Measurements from ENCODE around the gene GABBR1.
"Not testable (repeated sequence)": the region's sequence is repeated elsewhere in the genome, so short reads cannot be mapped to it uniquely, and the experiment has no call there.

GABBR1 gene

GRCh38 chr6:29632789-29633533, at the start of gene GABBR1:
Gene GABBR1, minus strand, starts transcription at chr6:29633183. Its CDS starts 798 bp downstream, at chr6:29632385.
- peak; percentile 85 for DNase-seq

- DNase-seq, result no peak
These were observed 48.8 kb upstream of the GABBR1 start for GRCh38 chr6:29681811-29682210.

GRCh38 chr6:29680904-29681303, 47.9 kb upstream of the GABBR1 start, which contains the start of gene ZFP57:
Gene ZFP57, minus strand, starts transcription at chr6:29681152. Its CDS starts 4,149 bp downstream, at chr6:29677003.
- no peak for DNase-seq

GRCh38 chr6:29680416-29680815, 47.4 kb upstream of the GABBR1 start:
- no peak for DNase-seq

- DNase-seq, result no peak
These were observed 47.0 kb upstream of the GABBR1 start for GRCh38 chr6:29679962-29680361.

- no peak for DNase-seq
These were observed 45.1 kb upstream of the GABBR1 start for GRCh38 chr6:29678114-29678513.

- DNase-seq, result no peak
These were observed 44.1 kb upstream of the GABBR1 start for GRCh38 chr6:29676981-29677601.

- no peak for DNase-seq
These were observed 42.6 kb upstream of the GABBR1 start for GRCh38 chr6:29675561-29675960.

GRCh38 chr6:29674008-29674407, 41.0 kb upstream of the GABBR1 start:
- no peak for DNase-seq

- no peak for DNase-seq
These were observed 40.2 kb upstream of the GABBR1 start for GRCh38 chr6:29673161-29673560.

GRCh38 chr6:29672116-29672515, 39.1 kb upstream of the GABBR1 start:
- not testable (repeated sequence) for DNase-seq

- DNase-seq, result no peak
These were observed 38.0 kb upstream of the GABBR1 start for GRCh38 chr6:29671026-29671425.

GRCh38 chr6:29667158-29667557, 34.2 kb upstream of the GABBR1 start:
- no peak for DNase-seq

GRCh38 chr6:29666826-29667130, 33.8 kb upstream of the GABBR1 start:
- DNase-seq, result no peak

GRCh38 chr6:29665942-29666825, 33.2 kb upstream of the GABBR1 start:
- no peak for DNase-seq

GRCh38 chr6:29663300-29664042, 30.5 kb upstream of the GABBR1 start:
- DNase-seq, result no peak

GRCh38 chr6:29661502-29662141, 28.6 kb upstream of the GABBR1 start:
- not testable (repeated sequence) for DNase-seq

- no peak for DNase-seq
These were observed 28.1 kb upstream of the GABBR1 start for GRCh38 chr6:29661071-29661470.

GRCh38 chr6:29656798-29657197, 23.8 kb upstream of the GABBR1 start, which contains the start of gene MOG:
Gene MOG, plus strand, starts transcription at chr6:29657092. Its CDS starts 118 bp downstream, at chr6:29657210.
- no peak for DNase-seq

GRCh38 chr6:29656157-29656556, 23.2 kb upstream of the GABBR1 start:
- DNase-seq, result no peak

- no peak for DNase-seq
These were observed 22.7 kb upstream of the GABBR1 start for GRCh38 chr6:29655658-29656057.

- peak; percentile 46 for DNase-seq
These were observed 20.6 kb upstream of the GABBR1 start for GRCh38 chr6:29653452-29654038.

Data from stimulated activated CD4-positive, alpha-beta T cell treated with anti-CD3 and anti-CD28 coated beads, Interleukin-15, amount 100 ng/mL, for 24 hours (primary cell).